Stimulated activated CD4-positive, alpha-beta T cell treated with anti-CD3 and anti-CD28 coated beads, Interleukin-2, amount 100 ng/mL, for 48 hours (primary cell): ENCODE results near the gene AIP.
"Not testable (repeated sequence)": the region's sequence is repeated elsewhere in the genome, so short reads cannot be mapped to it uniquely, and the experiment has no call there.

Source experiments
- DNase-seq, 2 donors: peaks; one replicate each; pipeline ENCODE4 v3.0.0-alpha.2; 2020

Gene AIP

DNA sequence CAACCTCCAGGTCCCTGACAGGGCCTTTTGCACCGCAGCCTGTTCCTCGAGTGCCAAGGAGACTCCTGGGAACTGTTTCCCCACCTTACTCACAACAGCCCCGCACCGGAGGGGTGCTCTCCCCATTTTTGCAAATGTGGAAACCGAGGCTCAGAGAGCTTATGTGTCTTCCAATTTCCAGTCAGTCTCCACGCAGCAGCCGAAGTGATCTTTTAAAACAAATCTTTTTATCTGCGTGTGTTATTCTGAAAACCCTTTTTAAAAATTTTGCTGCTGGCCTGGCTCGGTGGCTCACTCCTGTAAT is 13.4 kb upstream of the AIP start:
- DNase-seq: no peak

DNA sequence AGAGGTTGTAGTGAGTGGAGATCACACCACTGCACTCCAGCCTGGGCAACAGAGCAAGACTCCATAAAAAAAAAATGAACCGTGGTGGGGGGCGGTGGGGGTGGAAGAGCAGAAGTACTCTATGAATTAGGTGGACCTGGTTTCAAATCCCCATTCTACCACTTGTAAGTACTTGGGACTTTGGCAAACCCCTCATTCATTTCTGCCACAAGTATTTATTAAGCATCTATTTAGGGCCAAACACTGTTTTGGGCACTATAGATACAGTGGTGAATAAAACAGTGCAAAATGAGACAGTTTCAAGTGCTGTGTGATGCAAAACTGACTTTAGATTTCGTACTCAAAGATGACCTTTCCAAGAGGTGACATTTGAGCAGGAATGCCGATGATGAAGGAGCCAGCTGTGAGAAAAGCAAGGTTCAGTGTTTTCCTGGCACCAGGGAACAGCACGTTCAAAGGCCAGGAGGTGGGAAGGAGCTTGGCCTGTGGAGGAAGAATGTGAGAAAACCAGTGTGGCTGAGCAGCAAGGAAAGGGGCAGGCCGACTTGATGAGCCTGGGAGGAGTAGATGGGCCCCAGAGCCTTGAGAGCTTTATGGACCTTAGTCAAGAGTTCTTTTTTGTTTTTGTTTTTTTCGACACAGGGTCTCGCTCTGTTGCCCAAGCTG is 12.4 kb upstream of the AIP start:
- no peak for DNase-seq

DNA sequence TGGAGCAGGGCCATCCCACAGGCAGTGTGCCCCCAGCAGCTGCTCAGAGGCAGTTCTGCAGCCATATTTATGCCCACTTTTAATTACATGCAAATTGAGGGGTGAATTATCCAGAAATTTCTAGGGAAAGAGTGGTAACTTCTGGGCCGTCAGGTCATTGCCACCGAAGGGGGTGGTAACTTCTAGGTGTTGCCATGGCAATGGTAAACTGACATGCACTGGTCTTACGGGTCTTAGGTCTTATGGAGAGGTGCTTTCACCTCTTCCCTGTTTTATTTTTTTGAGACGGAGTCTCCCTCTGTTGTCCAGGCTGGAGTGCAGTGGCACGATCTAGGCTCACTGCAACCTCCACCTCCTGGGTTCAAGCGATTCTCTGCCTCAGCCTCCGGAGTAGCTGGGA is 9.9 kb upstream of the AIP start:
- DNase-seq: no peak

DNA sequence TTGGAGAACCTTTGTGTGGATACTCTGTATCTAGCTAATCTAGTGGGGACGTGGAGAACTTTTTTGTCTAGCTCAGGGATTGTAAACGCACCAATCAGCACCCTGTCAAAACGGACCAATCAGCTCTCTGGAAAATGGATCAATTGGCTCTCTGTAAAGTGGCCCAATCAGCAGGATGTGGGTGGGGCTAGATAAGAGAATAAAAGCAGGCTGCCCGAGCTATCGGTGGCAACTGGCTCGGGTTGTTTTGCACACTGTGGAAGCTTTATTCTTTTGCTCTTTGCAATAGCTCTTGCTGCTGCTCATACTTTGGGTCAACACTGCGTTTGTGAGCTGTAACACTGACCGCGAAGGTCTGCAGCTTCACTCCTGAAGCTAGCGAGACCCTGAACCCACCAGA is 6.1 kb upstream of the AIP start:
- DNase-seq: not testable (repeated sequence)

DNA sequence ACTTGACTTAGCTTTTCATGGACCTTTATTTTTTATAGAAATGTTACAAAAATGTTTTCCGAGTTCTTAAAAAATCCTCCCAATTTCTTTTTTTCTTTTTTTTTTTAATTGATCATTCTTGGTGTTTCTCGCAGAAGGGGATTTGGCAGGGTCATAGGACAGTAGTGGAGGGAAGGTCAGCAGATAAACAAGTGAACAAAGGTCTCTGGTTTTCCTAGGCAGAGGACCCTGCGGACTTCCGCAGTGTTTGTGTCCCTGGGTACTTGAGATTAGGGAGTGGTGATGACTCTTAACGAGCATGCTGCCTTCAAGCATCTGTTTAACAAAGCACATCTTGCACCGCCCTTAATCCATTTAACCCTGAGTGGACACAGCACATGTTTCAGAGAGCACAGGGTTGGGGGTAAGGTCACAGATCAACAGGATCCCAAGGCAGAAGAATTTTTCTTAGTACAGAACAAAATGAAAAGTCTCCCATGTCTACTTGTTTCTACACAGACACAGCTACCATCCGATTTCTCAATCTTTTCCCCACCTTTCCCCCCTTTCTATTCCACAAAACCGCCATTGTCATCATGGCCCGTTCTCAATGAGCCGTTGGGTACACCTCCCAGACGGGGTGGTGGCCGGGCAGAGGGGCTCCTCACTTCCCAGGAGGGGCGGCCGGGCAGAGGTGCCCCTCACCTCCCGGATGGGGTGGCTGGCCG is 5.3 kb upstream of the AIP start:
- not testable (repeated sequence) for DNase-seq

DNA sequence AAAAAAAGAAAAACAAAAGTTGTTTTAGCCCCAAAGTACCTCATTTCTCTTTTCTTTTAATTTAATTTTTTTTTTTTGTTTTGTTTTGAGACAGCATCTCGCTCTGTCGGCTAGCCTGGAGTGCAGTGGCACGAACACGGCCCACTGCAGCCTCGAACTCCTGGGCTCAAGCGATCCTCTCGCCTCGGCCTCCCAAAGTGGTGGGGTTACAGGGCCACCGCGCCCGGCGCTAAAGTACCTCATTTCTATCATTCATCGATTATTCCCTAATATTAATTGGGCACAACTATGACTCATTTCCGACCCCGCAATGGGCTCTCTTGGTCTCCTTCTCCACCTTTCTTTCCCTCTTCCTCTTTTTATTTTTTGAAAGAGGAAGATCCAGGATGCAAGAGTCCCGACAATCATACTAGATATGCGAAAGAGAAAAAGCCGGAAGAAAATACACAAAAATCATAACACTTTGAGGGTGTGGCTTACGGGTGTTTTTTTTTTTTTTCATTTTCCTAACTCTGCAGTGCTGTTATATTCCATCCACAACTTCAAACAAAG is 475 bp upstream of the AIP start:
- no peak for DNase-seq

DNA sequence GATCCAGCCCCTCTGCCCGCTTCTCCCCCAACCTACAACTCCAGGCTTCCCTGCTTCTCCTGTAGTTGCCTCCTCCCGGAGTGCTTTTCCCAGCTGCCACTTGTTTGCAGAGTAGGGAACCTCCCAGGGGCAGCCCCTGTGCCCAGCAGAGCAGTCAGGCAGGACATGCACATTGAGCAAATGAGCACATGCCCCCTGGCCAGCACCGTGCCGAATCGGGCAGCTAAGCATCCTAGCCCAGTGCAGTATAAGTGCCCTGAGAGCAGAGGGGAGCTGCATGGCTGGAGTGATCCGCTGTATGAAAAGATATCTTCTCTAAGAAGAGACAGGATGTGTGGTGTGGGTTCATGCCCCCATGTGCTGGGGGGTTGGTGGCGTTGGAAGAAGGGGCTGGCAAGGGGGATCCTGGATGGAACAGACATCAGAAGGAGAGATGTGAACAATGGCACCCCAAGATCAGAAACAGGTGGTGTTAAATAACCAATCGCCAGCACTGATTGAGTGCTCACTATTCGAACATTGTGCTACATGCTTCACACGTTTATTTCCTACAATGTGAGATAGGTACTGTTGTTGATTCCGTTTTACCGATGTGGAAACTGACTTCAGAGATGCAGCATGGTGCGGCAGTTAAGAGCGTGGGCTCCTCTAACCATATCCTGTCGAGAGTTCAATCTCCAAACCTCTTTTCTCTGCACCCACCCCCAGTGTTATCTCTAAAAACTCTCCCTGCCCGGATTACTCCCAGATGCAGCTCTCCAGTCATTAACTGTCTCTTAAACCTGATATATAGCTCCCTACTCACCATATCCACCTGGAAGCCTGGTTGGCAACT is 1.2 kb downstream of the AIP start:
- peak; percentile 27 to 30 for DNase-seq

DNA sequence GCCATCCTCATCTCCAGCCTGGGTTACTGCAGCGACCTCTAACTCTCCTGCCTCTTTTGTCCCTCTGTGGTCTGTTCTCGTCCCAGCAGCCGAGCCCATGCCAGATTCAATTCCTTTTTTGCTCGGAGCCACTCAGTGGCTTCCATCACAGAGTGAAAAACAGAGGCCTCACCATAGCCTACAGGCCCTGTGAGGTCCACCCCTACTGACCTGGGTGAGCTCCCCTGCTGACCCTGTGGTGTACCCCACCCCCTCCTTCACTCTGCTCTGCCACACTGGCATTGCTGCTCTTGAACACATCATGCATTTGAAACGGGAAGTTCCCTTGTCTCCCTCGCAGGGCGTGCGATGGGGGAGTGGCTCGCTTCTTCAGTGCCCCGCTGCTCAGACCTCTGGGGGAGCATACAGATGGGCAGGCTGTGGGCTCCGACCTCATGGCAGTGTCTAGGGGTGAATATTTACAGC is 2.1 kb downstream of the AIP start:
- peak; percentile 61 to 64 for DNase-seq

DNA sequence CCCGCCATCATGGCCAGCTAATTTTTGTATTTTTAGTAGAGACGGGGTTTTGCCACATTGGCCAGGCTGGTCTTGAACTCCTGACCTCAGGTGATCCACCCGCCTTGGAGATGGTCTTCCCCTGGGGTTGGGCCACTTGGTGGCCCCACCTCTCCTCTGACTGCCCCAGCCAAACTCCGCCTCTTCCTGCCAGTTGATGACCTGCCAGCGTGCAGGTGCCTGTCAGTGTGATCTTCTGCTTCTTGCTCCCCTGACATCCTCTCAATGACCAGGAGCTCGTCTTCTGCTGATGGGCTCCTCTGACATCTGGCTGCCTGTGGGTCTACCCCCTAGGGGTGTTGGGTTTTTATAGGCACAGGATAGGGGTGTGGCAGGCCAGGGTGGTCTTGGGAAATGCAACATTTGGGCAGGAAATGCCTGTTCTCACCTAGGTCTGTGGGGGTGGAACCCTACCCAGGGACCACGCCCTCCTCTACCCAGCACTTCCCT is 3.1 kb downstream of the AIP start:
- DNase-seq: peak; percentile 46 to 58

DNA sequence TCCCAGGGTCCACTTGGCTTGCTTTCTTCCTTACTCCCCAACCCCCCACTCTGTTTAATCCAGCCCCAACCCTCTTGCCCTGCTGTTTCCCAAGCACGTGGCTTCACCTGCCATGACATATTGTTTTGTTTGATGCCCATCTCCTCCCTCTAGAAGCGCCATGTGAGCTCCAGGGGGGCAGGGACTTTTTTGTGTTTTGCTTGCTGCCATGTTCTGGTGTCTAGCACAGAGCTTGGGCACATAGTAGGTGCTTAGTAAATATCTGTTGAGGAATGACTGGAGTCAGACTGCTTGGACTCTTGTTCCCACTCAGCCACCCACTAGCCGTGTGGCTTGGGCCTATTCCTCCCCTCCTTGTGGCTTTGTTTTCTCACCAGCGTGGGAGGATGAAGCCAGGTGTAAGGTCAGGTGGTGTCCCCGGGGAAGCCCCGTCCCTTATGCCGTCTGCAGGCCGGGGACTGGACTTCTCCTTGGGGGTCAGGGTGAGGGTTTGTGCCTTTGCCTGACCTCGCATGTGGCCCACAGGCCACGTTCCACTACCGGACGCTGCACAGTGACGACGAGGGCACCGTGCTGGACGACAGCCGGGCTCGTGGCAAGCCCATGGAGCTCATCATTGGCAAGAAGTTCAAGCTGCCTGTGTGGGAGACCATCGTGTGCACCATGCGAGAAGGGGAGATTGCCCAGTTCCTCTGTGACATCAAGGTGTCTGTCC is 3.8 kb downstream of the AIP start:
- peak; percentile 42 to 45 for DNase-seq

DNA sequence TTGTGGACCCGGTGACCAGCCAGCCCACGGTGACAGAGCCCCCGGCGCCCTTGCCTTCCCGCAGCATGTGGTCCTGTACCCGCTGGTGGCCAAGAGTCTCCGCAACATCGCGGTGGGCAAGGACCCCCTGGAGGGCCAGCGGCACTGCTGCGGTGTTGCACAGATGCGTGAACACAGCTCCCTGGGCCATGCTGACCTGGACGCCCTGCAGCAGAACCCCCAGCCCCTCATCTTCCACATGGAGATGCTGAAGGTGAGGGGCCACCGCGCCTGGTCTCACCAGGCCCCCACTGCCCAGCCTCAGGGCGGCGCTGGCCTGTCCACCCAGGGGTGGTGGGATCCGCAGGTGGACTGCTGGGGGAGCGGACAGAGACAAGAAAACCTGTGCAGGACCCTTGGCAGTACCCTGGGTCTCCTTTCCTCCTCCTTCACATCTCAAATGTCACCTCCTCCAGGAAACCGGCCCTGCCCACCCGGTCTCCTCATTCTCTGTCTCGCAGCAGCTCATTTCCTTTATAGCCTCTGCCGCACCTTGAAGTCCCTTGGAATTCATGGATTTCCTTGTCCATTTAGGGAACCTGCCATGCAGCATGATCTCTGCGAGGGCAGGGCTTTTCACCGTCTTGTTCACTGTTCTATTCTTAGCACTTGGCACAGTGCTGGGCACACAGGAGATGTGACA is 6.5 kb downstream of the AIP start:
- DNase-seq: no peak

DNA sequence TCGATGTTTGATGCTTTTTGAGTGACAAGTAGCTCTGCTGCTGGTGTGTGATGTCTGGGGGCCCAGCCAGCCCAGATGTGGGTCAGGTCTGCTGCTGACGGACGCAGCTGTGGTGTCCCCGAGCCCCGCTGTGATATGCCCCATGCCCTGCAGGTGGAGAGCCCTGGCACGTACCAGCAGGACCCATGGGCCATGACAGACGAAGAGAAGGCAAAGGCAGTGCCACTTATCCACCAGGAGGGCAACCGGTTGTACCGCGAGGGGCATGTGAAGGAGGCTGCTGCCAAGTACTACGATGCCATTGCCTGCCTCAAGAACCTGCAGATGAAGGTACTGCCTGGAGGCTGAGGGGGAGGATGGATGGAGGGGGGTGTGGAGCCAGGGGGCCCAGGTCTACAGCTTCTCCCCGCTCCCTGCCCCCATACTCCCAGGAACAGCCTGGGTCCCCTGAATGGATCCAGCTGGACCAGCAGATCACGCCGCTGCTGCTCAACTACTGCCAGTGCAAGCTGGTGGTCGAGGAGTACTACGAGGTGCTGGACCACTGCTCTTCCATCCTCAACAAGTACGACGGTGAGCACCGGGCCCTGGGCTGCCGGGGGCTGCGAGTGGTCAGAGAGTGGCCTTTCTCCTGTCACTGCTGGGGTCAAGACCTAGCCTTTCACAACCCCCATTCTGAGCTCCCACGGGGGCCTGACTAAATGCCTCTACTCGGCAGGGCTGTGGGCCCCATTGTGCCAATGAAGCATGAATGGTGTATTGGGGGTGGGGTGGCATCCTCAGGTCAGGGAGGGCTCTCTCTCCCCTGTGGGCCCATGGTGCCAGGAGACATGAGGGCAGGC is 7.3 kb downstream of the AIP start:
- DNase-seq: no peak

DNA sequence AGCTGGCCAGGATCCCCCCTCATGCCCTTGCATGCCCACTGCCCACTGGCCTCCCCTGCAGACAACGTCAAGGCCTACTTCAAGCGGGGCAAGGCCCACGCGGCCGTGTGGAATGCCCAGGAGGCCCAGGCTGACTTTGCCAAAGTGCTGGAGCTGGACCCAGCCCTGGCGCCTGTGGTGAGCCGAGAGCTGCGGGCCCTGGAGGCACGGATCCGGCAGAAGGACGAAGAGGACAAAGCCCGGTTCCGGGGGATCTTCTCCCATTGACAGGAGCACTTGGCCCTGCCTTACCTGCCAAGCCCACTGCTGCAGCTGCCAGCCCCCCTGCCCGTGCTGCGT is 7.9 kb downstream of the AIP start:
- DNase-seq: no peak

DNA sequence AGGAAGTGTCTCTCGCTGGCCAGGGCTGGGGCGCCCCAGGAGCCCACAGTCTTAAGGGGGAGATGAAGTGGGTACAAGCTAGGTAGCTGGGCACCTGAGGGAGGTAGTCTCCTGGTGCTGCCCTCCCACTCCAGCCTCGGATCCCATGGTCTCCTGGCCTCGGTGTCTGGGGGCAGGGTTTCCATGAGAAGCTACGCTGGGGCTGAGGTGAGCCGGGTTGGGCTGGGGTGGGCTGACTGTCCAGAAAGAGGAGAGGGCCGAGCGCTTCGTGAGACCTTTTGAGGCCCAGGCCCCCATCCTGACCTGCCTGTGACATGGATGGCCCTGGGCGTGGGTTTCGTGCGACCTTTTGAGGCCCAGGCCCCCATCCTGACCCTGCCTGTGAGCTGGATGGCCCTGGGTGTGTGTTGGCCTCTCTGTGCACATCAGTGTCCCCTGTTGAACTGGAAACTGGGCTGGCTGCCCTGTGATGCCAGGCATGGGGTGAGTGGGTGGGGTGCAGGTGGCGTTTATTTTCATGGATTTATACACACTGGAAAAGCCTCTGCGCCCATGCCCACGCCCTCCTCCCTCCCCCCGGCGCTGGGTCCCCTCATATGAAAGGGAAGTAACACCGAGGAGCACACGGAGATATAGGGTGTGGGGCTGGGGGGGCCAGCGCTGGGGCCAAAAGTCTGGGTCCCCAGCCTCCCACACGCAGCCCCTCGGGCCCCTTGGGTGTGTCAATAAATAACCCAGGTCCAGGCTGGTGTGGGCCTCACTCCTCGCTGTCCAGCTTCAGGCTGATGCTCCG is 8.6 kb downstream of the AIP start:
- no peak for DNase-seq

DNA sequence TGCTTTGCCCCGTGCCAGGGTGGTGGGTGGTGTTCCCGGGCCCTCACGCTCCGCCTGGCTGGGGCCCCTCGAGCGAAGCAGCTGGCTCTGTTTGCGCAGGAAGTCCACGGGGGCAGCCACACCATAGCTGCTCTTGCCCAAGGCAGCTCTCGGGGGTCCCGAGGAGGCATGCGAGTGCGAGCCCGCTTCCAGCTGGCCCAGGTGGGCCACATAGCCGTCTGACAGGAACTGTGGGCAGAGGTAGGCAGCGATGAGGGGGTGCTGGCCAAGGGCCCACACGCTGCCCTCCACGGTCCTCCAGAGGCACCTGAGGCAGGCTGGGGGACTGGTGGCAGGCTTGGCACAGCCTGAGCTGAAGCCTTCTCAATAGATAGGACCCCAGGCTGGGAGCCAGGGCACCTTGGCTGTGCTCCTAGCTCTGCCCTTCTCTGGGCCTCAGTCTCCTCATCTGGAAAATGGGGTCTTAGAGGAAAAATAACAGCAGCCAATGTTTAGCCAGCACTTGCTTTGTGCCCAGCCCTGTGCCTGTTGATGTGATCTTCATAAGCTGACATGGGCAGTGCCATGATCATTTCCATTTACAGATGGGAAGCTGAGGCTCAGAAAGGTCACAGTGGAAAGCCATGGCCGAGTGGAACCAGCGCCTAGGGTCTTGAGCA is 9.4 kb downstream of the AIP start:
- DNase-seq: no peak

DNA sequence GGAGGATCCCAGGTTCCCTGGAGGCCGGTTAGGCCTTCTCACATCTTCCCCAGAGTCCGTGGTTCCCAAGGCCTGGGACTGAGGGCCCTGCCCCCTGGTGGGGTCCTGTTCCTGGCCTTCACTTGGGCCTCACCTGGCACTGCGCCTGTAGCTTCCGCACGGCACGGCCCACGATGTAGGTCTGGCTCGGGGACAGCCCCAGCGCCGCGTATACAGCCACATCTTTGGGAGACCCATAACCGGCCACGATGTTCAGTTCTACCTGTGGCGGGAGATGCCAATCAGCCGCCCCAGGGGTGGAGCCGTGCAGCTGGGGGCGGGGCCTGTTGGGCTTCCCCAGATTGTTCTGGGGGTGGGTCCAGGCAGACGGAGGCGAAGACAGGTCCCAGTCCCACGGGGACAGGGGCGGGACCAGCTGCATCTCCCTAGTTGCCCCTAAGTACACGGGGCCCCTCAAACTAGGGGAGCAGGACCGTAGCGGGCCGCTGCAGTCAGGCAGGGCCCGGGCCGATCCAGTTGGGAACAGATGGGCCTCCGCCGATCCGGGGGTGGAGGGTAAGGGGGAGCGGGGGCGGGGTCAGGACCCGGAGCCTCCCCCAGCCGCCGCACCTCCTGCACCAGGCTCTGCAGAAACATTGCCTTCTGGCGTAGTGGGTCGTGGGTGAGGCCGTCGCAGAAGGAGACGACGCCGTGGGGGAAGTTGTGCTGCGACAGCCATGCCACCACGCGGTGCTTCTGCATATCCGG is 10.1 kb downstream of the AIP start:
- no peak for DNase-seq

DNA sequence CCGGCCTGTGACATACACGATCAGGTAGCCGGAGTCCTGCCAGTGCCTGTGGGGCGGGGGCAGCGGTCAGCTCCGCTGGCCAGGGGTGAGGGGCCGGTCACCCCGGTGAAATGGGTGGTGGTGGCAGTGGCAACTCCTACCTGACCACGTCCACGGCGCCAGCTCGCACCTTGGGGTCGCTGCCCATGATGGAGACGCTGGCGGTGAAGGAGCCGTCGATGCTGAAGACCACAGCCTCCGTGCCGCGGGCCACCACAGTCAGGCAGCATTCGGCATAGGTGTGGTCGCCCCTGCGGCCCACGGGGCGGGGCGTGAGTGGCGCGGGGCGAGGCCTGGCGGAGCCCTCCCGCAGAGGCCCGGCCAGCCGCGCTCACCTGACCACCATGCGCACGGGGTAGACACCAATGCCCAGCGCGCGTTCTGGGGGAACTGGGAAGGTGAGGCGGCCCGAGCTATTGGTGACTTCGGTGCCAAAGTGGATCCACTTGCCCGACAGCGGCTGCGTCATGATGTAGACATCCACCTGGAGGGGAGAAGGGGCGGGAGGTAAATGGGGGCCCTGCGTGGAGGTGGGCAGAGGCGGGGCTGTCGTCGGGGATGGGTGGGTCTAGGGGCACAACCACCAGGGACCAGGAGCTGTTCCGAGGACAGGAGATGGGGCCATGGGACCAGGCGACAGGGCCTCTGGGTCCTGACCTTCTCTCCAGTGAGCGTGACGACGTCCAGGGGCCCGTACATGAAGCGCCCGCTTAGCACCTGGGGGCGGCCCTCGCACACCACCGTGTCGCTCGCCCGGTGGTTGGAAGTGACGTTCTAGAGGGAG is 10.9 kb downstream of the AIP start:
- no peak for DNase-seq
